NCI-H2196 (cell line): ENCODE data around the gene C1orf94.

Experiments used
- DNase-seq: peaks from one replicate; lab custom pipeline; 2025; ENCODE audit not compliant: unreplicated experiment; lab: John Stamatoyannopoulos, UW

Gene C1orf94

DNA sequence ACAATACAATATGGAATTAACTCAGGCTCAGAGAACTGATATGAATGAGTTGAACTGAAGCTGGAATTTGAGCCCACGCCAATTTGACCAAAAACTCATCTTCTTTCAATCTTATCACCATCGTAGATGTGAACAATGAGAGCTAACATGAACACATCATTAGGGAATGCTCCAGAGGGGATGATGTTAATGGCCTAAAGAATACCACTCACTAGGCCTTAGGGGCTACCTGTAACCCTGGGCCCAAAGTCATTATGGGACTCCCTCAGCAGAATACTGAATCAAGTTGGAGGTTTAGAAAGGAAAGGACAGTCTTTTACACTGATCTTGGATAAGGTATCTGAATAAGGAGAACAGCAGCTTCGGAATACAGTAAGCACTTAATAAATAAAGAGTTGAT is 73.6 kb downstream of the C1orf94 start:
- DNase-seq: no peak

DNA sequence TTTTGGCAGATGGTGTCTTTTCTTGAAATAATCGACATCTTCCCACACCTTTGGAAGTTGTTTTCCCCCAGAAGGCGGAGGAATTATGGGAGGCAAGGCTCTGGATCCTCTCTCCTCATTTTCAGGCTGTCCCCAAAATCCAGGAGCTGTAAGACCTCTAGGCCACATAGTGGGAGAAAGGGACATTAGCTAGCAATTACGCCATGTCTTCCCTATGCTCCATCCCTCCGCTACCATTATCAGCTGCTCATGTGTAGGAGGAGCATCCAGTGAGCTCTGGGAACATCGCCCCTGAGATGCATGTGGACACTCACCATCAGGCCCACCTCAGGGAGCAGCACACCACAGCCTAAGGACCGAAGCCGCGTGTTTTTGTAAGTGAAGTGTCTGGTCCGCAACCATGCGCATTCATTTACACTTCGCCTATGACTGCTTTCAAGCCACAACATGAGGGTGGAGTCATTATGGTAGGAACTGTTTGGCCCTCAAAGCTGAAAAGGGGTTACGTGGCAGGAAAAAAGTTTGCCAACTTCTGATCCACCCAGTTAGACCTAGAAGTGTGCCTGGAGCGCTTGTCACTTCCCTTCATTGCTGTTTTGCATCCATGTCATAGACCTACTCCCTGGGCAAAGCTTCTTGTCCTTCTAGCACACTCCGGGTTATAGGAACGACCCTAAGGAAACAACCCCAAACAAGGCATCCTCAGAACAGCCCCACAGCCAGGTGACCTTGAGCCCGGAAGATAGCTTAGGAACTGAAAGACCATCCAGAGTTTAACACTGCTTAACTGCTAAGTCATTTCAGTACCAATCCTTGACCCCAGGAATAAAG is 85.5 kb downstream of the C1orf94 start:
- DNase-seq: no peak

DNA sequence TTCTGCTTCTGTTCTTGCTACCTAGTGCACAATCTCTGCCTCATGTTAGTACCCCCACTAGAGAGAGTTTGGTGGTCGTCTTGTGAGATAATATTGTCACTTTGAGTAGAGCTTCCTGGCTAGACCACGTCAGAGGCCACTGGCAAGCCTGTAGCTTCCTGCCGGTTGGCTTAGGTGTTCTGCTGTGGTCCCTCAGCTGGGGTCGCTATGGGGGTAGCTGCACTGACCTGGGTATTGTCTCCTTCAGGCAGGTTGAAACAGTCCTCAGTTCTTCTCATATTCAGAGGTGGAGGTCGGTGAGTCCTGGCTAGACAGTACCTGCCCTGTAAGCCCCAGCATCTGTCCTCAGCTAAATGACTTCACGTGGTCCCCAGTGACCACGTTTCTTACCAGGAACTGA is 86.2 kb downstream of the C1orf94 start:
- DNase-seq: no peak

DNA sequence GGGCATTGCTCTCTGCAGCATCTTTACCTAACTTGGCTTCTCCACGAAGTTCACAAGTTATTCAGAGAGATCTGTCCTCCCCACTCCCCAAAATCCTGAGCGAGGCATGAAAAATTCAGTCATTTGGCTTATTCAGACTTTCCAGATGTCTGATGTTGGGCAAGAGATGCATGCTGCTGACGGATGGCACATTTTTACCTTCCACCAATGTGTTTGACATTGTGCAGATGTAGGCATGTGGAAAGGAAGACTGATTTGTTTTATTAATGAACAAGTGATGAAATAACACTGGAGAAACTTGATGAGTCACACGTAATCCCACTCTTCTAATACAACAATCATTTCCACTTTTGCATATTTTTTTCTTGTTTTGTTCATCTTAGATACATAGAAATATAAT is 86.7 kb downstream of the C1orf94 start:
- no peak for DNase-seq

DNA sequence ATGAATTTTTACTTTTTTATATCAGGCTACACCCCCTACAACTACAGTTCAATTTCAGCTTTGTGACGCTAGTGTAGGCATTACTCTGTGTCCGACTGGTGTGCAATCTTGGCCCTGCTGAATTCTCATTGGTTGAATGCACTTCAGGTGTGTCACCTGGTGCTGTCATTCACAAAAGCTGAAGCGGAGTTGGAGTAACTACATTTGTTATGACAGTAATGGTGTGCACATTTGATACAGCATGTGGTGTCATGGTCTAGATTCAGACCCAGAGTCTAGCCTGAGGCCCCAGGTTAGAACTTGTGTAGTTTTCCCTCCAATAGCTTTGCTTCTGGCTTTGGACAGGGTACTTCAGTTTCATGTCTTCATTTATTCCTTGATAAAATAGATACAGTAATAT is 88.7 kb downstream of the C1orf94 start:
- DNase-seq: no peak

DNA sequence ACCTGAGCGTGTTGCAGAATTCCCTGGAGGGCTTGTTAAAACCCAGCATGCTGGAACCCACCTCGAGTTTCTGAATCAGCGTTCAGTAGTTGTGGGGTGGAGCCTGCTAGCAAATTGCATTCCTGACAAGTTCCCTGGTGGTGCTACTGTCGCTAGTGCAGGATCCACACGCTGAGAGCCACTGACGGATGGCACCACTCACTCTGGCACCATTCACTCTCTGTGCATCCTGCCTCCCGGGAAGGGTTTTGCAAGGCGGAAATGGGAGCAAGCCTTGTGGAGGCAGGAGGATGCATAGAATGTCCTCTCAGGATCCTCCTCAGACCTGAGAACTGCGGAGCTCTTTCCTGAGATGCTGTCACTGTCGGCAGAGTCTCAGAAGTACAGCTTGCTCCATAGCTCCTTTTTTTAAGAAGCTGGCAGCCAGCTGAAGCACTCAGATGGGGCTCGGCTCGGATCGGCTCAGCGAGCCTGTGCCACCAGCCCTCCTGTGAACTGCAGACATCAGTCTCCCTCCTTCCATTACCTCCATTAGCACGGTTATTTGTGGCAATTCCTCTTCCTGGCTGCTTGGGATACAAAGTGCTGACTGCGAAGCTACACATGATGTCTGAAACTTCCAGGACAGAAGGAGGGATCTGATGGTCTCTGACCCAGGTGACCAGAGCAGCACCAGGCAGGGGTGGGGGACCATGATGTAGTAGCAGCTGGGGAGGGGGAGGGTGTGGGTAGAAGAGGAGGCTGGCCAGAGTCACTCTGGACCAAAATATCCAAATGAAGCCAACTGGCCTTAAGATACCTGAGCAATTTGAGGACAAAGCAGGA is 89.6 kb downstream of the C1orf94 start:
- DNase-seq: no peak

DNA sequence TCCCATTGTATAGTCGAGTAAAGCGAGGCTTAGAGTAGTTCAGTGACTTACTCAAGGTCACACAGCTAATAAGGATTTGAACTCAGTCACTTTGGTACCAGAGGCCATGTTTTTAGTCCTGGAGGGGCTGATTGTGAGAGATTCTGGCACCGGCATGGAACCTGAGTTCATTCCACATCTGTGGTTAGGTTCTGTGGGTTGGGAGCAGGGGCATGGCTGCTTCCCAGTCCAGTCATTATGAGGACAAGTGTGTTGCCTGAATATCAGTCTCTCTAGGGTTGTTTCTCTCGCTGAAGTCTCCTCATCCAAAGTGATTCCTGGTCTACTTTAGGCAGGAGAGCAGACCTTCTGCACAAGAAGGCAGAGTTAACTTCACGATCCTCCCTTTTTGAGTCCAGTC is 90.6 kb downstream of the C1orf94 start:
- no peak for DNase-seq

DNA sequence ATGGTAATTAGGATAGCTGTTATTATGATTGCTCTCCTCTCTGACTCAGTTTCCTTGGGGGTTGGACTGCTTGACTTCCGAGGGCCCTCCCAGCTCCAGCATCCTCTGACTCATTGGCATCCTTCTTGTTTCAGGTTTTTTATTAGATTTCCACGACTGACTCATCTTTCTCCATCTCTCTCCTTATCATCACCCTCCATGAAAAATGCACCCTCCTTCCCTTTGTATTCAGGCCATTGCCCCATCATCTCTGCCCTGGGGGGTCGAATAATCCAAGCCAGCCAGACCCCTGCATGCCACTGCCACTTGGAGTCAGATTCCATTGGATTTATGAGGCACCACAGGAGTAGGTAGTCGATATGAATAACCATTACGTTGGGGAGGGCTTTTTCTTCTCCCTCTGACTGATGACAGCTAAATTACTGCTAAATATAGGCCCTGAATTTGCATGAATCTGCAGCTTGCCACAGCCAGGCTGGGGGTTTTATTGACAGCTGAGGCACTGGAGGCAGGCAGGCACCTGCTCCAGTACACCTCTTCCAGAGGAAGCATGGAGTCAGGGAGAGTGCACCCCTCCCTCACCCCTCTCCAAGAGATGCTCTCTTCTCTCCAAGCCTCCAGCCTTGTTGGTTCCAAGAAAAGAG is 91.7 kb downstream of the C1orf94 start:
- DNase-seq: no peak
